GM08714 (cell line): ENCODE data around the gene KCNK4.

Experiments
- H3K4me3 ChIP-seq: fragments of 200-500 bp; sonication (Bioruptor generic); 2 replicates; pipeline ENCODE4 v1.5.1; 2014; ENCODE audit warnings: mild to moderate bottlenecking, low read length, inconsistent platforms
- ZNF274 ChIP-seq: IDR thresholded peaks from 2 replicates; pipeline ENCODE4 v1.6.1; 2012; ENCODE audit warnings: mild to moderate bottlenecking, low read depth, low read length

The KCNK4 gene

DNA sequence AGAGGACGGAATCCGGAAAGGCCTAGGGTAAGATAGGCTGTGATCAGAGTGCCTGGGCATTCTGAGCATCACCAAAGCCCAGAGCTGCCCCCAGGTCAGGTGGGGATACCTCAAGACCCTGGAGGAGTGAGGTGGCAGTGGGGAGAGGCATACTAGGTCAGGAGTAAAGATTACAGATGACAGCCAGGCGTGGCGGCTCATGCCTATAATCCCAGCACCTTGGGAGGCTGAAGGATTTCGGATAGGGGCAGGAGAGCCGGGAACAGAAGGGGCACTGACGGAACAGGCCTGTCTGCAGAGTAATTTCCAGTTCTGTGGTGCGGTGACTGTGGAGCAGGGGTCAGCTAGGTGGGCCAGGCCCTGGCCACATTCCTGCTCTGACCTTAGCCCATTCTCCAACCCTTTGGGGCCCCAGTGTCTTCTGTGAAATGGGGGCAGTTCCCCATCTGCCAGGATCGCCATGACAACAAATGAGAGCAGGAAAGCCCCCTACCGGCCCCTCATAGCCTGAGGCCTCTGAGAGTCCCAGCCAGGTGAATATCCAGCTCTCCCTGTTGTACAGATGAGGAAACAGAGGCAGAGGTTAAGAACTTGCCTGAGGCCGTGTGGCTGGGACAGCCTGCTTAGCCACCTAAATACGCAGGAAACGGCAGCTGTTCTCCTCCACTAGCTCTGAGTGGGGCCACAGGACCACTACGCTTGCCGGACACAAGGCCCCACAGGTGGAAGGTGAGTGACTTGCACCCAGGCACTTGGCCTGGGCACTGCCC lies 15.9 kb upstream of the KCNK4 start:
- H3K4me3 ChIP-seq: no peak overlapping the region
- TF ChIP-seq ZNF274: no peak

DNA sequence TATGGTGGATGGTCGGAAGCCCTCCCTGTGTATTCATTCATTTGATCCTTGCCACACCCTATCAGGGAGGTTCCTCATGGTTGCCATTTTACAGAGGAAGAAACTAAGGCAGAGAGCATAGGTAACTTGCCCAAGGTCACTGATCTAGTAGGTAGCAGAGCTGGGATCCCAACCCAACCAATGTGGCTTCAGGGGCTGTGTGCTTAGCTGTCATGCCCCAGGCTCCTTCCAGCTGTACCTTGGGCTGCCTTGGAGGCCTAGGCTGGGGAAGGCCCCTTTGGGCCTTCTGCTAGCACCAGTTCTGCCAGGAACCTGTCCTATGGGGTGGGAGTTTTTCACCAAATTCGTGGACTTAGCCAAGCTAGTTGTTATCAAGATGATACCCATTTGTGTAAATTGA lies 15.3 kb upstream of the KCNK4 start:
- no peak overlapping the region for H3K4me3 ChIP-seq
- TF ChIP-seq ZNF274: no peak

DNA sequence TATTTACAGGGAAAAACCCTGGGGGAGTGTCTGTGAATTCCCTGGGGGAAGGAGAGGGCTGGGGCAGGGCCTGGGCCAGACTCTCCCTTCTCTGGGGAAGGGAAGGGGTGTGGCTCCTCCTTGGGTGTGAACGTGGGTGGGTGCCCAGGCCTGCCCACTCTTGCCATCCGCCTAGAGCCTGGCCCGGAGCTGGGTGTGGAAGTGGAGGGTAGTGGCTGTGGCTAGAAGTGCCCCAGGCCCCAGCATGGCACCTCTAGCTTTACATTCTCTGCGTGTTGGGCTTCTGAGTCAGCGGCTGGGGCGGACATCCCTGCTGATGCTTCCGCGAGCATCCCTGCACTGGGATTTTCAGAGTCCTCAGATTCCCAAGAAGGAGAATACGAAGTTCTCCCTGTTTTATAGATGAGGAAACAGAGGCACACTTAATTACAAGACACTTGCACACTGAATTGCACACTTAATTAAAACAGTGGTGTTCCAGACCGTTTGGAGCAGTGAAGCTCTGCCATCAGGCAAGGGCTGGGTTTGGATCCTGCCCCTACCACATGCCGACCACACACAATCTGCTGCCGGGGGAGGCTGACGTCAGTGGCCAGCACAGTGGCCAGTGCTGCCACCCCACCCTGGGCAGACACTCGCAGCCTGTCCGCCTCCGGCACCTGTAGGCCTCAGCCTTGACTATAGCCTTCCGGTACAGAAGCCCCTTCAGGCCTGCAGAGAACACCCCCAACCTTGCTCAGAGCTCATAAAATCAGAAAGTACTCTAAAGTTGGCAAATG lies 14.3 kb upstream of the KCNK4 start:
- no peak overlapping the region for H3K4me3 ChIP-seq
- TF ChIP-seq ZNF274: no peak

DNA sequence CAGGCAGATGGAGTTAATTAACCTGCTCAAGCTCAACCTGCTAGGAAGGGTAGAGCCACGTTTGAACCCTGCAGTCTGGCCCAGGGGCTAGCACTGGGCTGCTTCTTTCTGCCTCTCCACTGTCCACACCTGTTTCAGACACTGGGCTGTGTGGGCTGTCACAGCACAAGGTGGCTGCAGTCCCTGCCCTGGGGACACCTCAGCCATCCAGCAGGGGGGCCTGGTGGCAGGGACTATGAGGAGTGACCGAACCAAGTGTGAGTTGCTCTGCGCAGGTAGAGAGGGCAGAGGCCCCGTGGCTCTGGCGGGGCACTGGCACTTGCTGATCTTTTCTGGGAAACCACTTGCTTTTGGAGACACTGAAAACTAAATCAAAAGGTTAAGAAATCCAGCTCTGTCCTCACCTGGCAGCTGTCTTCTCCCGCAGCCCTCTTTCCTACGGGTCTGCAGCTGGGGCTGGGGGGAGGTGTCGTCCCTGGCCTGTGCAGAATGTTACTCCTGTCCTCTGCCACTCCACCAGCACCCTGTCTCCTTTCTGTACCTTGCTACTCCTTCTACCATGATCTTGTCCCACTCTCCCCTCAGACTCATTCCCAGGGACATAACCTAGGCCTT lies 12.4 kb upstream of the KCNK4 start:
- TF ChIP-seq ZNF274: no peak
- H3K4me3 ChIP-seq: no peak overlapping the region

DNA sequence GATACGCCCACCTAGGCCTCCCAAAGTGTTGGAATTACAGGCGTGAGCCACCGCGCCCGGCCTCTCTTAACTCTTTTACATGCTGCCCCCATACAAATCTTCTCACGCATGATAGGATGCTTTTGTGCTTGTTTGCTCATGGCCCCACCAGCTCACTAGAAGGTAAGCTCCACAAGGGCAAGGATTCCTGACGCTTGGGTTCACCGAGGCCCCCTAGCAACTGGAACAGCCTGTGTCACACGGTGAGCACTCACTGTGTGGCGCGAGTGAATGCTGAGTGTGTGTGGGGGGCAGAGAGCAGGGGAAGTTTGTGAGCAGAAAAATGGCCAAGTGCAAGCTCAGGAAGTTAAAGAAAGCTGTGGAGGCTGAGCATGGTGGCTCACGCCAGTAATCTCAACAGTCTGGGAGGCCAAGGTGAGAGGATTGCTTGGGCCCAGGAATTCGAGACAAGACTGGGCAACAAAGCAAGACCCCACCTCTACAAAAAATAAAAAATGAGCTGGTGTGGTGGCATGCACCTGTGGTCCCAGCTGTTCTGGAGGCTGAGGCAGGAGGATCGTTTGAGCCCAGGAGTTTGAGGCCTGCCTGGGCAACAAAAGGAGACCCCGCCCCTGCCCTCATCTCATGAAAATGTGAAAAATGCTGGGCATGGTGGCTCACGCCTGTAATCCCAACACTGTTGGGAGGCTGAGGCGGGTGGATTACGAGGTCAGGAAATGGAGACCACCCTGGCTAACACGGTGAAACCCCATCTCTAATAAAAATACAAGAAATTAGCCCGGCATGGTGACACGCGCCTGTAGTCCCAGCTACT lies 8.9 kb upstream of the KCNK4 start:
- TF ChIP-seq ZNF274: no peak

DNA sequence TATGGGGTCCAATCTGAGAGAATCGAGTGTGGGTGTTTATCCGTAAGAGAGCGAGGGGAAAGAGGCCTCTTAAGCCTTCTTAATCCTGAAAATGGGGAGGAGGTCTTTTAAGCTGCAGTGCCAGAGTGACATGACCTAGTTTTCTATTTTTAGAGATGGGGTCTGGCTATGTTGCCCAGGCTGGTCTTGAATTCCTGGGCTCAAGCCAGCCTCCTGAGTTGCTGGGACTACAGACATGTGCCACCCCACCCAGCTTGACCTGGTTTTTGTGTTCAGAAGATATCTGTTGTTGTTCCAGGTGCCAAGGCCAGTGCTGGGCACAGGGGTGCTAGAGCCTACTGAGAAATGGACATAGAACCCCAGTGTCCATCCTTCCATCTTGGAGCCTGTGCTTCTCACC lies 8.0 kb upstream of the KCNK4 start:
- no peak for TF ChIP-seq ZNF274
- no peak overlapping the region for H3K4me3 ChIP-seq

More for the DNA sequence above, 8.9 kb upstream of the KCNK4 start:
- no peak overlapping the region for H3K4me3 ChIP-seq

DNA sequence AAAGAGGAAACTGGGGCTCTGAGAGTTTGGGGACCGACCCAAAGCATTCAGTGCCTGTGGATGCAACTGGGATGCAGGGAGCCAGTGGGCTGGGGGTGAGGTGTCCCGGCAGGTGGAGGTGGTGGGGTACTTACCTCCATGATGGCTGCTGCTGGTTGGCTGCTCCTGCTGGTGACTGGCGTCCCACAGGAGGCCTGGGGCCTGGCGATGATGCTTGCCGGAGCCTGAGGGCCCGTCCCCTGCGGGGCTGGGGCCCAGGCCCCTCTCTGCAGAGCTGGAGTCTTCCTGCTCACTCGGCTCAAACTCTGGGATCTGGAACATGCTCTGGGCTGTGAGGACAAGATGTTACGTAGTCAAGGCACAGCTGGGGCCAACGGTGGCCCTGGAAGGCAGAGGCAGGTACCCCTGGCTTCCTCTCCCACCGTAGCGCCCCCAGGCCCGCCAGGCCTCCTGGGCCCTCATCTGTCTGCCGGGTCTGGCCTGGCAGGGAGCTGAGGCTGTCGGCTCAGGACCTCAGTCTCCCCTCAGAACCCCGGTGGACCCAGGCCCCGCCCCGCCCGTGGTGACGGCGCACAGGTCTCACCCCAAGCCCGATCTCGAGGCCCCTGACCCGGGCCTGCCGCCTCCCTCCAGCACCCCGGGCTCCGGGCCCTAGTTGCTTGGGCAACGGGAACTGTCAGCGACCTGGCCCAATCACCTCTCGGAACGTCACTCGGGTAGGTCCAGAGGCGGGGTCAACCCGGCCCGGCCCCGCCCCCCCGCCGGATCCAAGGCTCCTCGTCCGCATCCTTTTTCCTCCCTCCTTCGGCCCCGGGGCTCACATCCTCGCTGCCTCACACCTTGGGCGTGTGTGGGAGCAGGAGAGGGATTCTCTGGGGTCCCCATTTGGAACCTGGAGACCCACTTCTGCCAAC lies 6.8 kb upstream of the KCNK4 start, which contains the start of gene BAD:
Gene BAD (minus strand): TSS at position 618 of the 914 bp plus-strand sequence. CDS start 297 bp downstream, at position 321.
- peak within 1 kb of the TSS; percentile 78 for H3K4me3 ChIP-seq
- TF ChIP-seq ZNF274: no peak

DNA sequence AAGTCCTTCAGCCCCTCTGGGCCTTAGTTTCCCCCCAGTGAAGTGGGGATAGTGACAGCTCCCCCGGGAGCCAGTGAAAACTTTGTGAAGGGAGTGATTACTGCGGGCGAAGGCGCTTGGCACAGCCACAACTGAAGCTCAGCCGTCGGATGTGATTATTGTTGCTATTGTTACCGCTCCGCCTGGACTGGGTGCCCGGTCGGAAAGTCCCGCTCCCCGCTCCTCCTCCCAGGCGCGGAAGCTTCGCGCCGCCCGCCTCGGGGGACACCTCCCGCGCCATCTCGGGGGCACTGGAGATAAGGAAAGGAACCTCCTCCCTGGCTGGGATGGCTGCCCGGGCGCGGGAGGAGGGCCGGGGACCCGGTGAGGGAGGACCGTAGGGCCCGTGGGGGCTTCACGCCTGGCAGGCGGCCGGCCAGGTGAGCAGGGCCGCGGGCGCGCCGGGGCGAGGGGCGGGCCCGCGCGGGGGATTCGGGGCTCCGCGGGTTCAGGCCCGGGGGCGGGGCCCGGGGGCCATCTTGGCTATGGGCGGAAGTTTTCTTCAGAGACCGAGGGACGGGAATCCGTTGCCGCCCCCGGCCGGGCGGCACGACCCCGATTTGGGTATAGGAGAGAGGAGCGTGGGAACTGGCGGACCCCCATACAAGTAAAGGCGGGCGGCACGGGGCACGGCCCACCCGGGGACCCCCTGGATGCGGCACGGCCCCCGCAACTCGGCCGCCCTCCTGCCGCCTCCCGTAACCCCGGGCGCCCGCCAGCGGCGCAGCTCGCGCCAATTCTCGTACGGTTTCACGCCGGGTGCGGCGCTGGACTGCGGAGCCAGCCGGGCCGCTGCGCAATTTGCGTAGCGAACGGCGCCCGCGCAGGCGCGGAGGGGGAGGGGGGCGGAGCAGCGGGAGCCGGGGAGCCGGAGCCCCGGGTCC lies 5.9 kb upstream of the KCNK4 start, which contains the start of gene GPR137:
Gene GPR137 (plus strand): TSS at position 887 of the 923 bp plus-strand sequence. CDS start 677 bp downstream, outside the sequence.
- H3K4me3 ChIP-seq: peak within 1 kb of the TSS; percentile 78
- no peak for TF ChIP-seq ZNF274

DNA sequence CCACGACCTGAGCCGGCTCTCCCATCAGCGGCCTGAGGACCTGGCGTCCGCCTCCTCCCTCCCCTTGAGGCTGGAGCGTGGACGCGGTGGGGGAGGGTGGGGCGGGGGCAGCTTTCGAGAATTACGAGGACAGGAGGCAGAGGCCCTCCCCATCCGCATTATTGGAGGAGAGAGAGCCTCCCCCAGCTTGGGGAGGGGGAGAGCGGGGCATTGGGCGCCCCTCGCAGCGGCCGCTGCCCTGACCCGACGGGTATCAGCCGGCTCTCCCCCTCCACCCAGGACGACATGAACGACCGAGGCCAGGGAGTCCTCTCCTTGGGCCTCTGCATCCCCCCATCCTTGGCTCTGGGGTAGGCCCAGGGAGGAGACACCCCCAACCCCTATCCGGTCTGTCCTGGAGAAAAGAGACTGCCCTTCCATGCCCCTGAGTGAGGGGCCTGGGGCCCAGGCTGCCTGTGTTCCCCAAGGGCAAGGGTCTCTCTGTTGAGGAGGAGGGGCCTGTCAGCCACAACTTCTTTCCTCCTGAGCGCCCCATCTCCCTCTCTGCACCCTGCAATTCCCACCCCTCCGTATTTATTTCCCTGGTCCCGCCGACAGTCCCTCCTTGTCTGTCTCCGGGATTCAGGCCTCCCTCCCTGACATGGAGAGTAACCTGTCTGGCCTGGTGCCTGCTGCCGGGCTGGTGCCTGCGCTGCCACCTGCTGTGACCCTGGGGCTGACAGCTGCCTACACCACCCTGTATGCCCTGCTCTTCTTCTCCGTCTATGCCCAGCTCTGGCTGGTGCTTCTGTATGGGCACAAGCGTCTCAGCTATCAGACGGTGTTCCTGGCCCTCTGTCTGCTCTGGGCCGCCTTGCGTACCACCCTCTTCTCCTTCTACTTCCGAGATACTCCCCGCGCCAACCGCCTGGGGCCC lies 5.0 kb upstream of the KCNK4 start:
- TF ChIP-seq ZNF274: no peak

DNA sequence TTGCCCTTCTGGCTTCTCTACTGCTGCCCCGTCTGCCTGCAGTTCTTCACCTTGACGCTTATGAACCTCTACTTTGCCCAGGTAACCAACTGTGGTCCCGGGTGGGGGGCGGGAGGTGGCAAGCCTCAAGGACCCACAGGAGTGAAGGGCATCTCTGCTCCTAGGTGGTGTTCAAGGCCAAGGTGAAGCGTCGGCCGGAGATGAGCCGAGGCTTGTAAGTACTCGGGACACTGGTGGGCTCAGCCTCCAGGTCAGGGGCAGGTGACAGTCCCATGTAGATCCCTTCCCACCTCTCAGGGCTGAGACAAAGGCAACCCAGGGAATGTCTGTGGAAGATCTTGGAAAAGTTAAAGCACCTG lies 4.3 kb upstream of the KCNK4 start:
- no peak overlapping the region for H3K4me3 ChIP-seq
- no peak for TF ChIP-seq ZNF274

More for the DNA sequence above, 5.0 kb upstream of the KCNK4 start:
- peak overlapping the region; percentile 78; the same call in 1 of the 2 replicates for H3K4me3 ChIP-seq
